GM12873 (cell line): ENCODE measurements around the gene PLOD1.

Experiments
- TF ChIP-seq, protein P1 (sequence below): IDR thresholded peaks from 2 replicates; pipeline ENCODE4 v1.5.1; 2012; ENCODE audit warnings: low read depth, mild to moderate bottlenecking, moderate library complexity, low read length, control low read depth; ENCODE audit not compliant: insufficient read depth; ENCODE audit errors: missing control alignments

PLOD1 gene

GRCh38 chr1:11934302-11935056 is at the start of gene PLOD1:
Gene PLOD1 (plus strand): TSS chr1:11934717. CDS start chr1:11934780, 63 bp downstream.
- TF ChIP-seq, protein P1, sequence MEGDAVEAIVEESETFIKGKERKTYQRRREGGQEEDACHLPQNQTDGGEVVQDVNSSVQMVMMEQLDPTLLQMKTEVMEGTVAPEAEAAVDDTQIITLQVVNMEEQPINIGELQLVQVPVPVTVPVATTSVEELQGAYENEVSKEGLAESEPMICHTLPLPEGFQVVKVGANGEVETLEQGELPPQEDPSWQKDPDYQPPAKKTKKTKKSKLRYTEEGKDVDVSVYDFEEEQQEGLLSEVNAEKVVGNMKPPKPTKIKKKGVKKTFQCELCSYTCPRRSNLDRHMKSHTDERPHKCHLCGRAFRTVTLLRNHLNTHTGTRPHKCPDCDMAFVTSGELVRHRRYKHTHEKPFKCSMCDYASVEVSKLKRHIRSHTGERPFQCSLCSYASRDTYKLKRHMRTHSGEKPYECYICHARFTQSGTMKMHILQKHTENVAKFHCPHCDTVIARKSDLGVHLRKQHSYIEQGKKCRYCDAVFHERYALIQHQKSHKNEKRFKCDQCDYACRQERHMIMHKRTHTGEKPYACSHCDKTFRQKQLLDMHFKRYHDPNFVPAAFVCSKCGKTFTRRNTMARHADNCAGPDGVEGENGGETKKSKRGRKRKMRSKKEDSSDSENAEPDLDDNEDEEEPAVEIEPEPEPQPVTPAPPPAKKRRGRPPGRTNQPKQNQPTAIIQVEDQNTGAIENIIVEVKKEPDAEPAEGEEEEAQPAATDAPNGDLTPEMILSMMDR, result no peak

DNA sequence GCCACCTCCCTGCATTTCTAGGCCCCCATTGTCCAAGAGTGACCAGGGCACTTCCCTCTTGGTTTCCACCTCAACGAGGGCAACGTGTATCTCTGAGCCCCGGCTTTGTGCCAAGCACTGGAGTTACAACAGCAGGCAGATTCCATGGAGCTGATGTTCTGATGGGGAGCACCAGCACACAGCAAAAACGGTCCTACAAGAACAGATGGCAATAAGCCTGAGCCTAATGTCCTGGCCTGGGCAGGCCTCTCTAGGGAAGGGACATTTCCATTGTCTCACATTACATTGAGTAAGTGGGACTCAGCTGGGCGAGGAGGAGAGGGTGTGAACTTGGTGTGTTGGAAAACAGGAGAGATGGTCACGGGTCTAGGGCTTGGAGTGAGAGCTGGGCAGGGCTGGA is 48.6 kb upstream of the PLOD1 start:
- TF ChIP-seq, protein P1, result no peak

- TF ChIP-seq, protein P1, result no peak
Measured at GRCh38 chr1:11886986-11887665, 47.4 kb upstream of the PLOD1 start.

DNA sequence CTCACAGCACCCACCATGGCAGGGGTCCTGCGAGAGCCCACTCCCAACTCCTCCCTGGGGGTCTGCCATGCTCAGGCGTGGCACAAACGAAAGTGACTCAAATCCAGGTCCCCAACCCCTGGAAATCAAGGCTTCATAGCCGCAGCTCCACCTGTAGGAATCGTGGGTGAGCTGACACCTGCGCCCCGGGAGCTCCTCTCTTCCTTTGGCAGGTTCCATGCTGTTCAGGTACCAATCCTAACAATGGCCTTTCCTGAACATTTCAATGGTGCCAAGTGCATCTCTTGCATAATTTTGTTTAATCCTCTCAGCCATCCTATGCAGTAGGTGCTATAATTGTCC is 46.9 kb upstream of the PLOD1 start:
- TF ChIP-seq, protein P1, result no peak

DNA sequence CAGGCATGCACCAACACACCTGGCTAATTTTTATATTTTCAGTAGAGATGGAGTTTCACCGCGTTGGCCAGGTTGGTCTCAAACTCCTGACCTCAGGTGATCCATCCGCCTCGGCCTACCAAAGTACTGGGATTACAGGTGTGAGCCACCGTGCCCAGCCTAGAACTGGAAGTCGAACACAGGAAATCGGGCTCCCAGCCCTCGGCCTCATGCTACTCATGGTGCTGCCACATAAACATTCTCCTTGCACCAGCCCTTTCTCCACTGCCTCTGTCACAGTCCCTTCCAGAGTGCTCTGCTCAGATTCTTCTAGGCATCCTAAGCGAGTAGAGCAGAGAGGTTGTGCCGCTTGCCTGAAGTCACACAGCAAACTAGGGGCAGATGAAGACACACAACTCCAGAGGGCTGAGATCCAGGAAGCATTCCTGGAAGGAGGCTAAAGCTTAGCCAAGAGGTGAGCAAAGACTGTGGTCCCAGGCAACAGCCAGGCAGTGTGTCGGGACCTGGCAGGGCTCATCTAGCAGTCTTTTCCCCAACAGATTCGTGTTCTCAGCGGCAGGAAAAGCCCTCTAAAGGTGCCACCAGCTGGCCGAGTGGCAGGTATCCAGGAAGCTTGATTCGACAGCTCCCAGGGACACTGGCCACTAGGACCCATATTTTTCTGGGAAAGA is 46.2 kb upstream of the PLOD1 start:
- TF ChIP-seq, protein P1, result no peak

- TF ChIP-seq, protein P1, result no peak
Measured at GRCh38 chr1:11888877-11889208, 45.7 kb upstream of the PLOD1 start.
